WTC11 (cell line): Measurements from ENCODE around the gene LCN1.

ENCODE experiments used
- EMX1 ChIP-seq: fragments of 250-450 bp; sonication (Bioruptor Pico); IDR thresholded peaks from 2 replicates; pipeline ENCODE4 v1.8.0; 2021; ENCODE audit warnings: mild to moderate bottlenecking
- FOXJ3 ChIP-seq: sonication (generic); formaldehyde crosslinking; IDR thresholded peaks from 2 replicates; pipeline ENCODE4 v1.9.0; 2021; ENCODE audit warnings: missing genetic modification reagents, mild to moderate bottlenecking, borderline replicate concordance
- JUN ChIP-seq: sonication (generic); formaldehyde crosslinking; IDR thresholded peaks from 2 replicates; pipeline ENCODE4 v1.8.0; 2023; ENCODE audit warnings: mild to moderate bottlenecking, missing genetic modification reagents
- NR2C2 ChIP-seq: sonication (generic); formaldehyde crosslinking; IDR thresholded peaks from 2 replicates; pipeline ENCODE4 v1.8.0; 2022; ENCODE audit warnings: mild to moderate bottlenecking, missing genetic modification reagents
- TF ChIP-seq, protein P1 (sequence below): fragments of 200-600 bp; IDR thresholded peaks from 2 replicates; pipeline ENCODE4 v1.8.0; 2022; ENCODE audit warnings: antibody characterized with exemption
- TF ChIP-seq, protein P2 (sequence below): sonication (generic); formaldehyde crosslinking; IDR thresholded peaks from 2 replicates; pipeline ENCODE4 v1.8.0; 2023; ENCODE audit warnings: mild to moderate bottlenecking, missing genetic modification reagents
- TF ChIP-seq, protein P3 (sequence below): sonication (generic); formaldehyde crosslinking; IDR thresholded peaks from 2 replicates; pipeline ENCODE4 v1.8.0; 2022; ENCODE audit warnings: mild to moderate bottlenecking, missing genetic modification reagents

DNA sequence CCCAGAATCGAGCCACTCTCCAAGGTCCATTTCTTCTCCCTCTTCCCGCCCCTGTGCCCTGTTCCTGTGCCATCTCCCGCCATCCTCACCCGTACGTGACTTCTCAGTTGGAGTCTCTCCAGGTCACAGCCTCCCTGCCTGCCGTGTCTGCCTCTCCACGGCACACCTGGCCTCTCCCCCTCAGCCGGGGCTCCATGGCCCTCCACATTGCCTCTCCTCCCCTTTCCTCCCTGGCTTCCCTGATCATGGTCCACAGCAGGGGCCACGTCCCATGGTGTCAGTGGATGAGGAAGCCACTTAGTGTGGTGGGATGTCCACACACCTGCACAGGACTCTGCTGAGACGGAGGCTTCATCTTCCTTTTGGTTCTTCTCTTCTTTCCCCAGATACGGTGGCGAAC, 42.6 kb downstream of the LCN1 start:
- TF ChIP-seq EMX1 (CRISPR knock-in tag) (no peak), NR2C2 (CRISPR knock-in tag) (no peak), JUN (no peak), FOXJ3 (CRISPR knock-in tag) (no peak)
- TF ChIP-seq, protein P1, sequence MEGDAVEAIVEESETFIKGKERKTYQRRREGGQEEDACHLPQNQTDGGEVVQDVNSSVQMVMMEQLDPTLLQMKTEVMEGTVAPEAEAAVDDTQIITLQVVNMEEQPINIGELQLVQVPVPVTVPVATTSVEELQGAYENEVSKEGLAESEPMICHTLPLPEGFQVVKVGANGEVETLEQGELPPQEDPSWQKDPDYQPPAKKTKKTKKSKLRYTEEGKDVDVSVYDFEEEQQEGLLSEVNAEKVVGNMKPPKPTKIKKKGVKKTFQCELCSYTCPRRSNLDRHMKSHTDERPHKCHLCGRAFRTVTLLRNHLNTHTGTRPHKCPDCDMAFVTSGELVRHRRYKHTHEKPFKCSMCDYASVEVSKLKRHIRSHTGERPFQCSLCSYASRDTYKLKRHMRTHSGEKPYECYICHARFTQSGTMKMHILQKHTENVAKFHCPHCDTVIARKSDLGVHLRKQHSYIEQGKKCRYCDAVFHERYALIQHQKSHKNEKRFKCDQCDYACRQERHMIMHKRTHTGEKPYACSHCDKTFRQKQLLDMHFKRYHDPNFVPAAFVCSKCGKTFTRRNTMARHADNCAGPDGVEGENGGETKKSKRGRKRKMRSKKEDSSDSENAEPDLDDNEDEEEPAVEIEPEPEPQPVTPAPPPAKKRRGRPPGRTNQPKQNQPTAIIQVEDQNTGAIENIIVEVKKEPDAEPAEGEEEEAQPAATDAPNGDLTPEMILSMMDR = no peak
- TF ChIP-seq, protein P2, sequence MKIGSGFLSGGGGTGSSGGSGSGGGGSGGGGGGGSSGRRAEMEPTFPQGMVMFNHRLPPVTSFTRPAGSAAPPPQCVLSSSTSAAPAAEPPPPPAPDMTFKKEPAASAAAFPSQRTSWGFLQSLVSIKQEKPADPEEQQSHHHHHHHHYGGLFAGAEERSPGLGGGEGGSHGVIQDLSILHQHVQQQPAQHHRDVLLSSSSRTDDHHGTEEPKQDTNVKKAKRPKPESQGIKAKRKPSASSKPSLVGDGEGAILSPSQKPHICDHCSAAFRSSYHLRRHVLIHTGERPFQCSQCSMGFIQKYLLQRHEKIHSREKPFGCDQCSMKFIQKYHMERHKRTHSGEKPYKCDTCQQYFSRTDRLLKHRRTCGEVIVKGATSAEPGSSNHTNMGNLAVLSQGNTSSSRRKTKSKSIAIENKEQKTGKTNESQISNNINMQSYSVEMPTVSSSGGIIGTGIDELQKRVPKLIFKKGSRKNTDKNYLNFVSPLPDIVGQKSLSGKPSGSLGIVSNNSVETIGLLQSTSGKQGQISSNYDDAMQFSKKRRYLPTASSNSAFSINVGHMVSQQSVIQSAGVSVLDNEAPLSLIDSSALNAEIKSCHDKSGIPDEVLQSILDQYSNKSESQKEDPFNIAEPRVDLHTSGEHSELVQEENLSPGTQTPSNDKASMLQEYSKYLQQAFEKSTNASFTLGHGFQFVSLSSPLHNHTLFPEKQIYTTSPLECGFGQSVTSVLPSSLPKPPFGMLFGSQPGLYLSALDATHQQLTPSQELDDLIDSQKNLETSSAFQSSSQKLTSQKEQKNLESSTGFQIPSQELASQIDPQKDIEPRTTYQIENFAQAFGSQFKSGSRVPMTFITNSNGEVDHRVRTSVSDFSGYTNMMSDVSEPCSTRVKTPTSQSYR (CRISPR knock-in tag) = no peak
- TF ChIP-seq, protein P3, sequence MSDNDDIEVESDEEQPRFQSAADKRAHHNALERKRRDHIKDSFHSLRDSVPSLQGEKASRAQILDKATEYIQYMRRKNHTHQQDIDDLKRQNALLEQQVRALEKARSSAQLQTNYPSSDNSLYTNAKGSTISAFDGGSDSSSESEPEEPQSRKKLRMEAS (CRISPR knock-in tag) = no peak
